ENCODE measurements around the gene FARP1.
"Not testable (repeated sequence)": the region's sequence is repeated elsewhere in the genome, so short reads cannot be mapped to it uniquely, and the experiment has no call there.

The FARP1 gene

GRCh38 chr13:98369520-98369919, 226.6 kb downstream of the FARP1 start:
- DNase-seq = not testable (repeated sequence)

DNA sequence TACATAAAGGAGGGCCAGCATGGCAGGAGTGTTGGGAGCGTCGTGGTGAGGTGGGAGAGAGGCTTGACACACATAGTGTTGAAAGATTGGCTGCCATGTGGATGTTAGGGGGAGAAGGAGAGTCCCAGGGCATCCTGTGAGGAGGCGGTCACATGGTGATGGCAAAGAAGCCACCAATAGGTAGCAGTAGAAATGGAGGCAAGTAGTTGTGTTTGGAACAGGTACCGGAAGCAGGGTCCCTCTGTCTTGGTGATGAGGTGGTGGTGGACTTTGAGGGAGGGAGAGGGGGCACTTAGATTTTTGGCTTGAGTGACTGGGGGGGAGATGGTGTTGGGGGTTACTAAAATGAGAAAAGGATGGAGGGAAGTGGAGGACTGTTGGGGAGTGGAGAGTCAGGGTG, 227.4 kb downstream of the FARP1 start:
- DNase-seq = no peak

DNA sequence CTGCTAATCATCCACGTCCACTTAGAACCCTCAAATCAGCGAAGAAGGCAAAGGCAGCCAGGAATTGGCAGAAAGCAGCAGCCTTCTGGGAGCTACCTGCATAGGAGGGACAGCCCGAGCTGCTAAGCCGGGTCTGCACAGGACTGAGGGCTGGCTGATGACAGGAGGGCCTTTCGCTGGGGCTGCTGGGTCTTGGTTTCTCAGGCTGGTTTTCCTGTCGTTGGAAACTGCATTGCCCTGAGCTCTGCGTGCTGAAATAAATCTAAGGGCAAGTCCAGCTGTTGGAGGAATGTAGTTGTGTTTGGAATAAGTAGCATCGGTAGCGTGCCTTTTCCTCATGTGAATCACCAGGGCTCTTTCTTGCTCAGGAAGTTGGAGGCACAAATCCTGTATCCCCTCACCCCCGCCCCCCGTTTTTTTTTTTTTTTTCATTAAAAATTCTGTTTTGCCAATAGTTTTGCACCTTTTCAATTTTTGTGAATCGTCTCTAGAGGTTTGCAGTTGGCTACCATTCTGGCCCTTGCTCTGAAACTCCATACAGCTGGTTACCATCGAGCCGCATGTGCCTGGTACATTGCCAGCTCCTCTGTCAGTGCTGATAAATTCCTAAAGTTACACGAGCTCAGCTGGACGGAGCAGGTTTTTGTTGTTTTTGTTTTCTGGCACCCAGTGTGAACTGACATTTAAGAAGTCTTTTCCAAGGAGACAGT, 228.1 kb downstream of the FARP1 start:
- DNase-seq = no peak

GRCh38 chr13:98371516-98372023, 228.7 kb downstream of the FARP1 start:
- no peak for DNase-seq

DNA sequence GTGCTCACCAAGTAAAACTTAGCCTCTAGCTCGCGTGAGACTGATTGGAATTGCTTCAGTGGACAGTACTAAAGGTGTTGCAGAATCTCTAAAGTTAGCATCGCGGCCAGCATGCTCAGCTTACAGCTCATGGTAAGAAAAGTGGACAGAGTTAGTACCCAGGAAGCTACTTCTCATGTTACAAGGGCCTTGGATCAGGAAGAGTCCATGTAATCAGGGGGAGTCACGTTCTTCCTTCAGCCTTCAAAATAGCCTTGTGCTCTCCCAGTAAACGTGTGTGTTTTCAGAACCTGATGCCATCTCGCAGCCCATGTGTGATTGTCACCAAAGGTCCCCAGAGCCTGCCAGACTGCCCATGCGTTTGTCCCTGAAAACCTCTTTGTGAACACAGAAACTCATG, 230.0 kb downstream of the FARP1 start:
- DNase-seq = no peak

DNA sequence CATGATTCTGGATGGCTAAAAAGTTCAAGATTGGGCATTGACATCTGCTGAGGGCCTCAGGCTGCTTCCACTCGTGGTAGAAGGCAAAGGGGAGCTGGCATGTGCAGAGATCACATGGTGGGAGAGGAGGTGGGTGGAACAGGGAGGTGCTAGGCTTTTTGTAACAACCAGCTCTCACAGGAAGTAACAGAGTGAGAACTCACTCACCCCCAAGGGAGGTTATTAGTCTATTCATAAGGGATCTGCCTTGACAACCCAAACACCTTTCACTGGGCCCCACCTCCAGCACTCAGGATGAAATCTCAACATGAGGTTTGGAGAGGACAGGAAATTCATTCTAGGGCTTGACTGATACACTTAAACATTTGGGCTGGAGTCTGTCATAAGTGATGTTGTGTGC, 231.9 kb downstream of the FARP1 start:
- DNase-seq = no peak

DNA sequence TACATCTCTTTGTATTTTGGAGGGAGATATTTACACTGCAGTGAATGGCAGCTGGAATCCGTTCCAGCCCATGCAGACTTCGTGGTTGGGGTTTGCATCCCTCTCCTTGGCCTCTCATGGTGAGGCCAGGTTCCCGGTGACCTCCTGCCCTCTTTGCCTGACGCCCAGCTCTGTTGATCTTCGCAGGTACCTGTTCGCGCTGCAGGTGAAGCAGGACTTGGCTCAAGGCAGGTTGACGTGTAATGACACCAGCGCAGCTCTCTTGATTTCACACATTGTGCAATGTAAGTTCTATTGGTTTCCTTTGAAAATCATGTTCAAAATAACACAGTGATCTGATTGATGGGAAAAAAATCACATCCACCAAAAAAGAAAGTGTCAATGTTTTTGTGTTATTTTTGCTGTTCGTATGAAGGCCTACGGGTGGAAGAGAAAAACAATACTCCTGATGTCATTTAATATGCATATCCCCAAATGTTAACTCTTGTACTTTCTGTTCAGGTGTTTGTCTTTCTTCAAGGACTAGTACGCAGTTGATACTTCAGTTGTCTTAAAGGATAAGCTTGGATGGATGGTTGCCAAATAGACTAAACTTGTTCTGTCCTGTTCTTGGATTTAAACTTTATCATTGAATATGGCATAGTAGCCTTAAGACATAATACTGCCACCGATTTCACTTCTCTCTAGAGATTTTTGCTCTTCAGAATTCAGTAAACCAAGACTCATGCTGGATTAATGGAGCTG, 234.9 kb downstream of the FARP1 start:
- no peak for DNase-seq

DNA sequence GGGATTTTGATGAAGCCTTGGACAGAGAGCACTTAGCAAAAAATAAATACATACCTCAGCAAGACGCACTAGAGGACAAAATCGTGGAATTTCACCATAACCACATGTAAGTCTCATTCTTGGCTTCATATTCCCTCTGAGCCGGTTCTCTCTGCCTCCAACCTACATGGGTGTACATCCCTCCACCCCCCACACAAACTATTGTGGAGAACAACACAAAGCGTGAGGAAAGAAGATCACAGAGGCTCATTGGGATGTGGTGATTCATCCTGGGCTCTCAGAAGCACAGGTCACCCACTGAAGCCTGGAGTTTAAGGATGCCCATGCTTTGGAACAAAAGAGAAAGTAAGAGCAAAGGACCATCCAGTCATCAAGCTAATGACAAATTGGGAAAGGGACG, 241.8 kb downstream of the FARP1 start:
- DNase-seq = no peak

GRCh38 chr13:98385606-98386005, 242.7 kb downstream of the FARP1 start:
- DNase-seq = no peak

DNA sequence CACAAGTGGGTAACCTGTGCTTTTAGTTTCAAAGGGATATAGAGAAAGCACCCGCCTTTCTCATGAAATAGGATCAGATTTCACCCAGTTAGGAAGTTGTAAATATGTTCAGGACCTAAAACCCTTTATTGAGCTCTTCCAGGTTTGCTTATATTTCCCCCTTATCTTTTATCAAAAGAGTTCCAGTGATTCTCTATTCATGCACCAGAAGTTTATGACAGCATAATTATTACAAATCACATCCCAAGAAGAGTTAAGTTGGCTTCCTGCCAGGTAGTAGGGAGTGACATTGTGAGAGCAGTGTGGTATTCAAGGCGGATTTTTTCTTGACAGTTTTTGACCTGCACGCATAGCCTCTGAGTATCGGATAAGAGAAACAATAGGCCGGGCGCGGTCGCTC, 243.7 kb downstream of the FARP1 start:
- DNase-seq = no peak

GRCh38 chr13:98389319-98389718, 246.4 kb downstream of the FARP1 start:
- DNase-seq = no peak

DNA sequence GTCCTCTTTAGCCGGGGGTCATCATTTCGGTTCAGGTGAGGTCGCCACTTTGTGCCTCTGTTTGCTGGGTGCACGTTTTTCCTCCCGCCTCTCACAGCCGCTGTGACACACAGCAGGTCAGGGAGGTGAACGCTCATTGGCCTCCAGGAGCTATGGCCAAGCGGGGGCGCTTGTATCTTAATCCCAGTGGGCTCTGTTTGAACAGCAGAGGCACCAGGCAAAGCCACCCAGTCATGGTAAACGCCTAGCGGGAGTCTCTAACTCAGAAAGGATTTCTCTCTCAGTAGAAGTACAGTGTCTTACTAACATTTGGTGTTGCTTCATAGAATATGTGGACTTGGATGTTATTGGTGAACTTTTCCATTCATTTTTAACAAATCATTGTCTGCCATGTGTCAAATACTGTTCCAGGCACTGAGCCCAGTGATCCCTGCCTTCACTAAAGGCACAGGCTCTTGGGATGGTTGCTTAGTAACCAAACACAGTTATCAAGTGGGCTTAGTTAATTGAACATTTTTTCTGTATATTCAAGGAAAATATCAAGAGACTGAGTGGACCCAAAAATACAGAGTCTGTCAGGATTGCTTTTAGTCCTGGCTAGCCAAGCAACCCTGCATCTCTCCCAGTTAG, 247.3 kb downstream of the FARP1 start:
- no peak for DNase-seq

GRCh38 chr13:98393873-98394272, 251.0 kb downstream of the FARP1 start:
- DNase-seq = no peak

- DNase-seq = no peak
Measured at GRCh38 chr13:98394820-98395510, 252.1 kb downstream of the FARP1 start.

DNA sequence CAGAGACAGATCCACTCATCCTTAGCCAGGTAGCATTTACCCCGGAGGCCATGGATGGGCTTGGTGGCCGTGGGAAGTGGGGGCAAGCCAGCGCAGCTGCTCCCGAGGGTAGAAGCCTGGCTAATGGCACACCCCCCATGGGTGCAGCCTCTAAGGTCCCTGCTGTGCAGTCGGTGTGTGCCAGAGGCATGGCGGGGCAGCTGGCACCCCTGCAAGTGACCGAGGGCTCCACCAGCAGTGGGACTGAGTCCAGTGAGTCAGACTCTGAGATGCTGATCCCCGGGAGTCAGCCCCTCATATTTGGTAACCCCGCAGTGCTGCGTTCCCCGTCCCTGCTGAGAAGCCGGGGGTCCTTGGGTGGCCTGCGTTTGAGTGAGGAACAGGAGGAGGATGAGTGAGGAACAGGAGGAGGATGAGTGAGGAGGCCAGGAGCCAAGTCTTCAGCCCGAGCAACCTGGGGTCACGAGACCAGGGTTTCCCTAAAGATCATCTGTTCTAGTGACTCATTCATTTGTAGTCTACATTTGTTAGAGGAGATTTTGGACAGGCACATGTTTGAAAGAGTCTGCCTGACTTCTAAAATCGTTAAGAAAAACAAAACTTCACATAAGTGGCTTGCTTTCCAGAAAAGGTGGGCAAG, 253.3 kb downstream of the FARP1 start:
- DNase-seq = no peak

DNA sequence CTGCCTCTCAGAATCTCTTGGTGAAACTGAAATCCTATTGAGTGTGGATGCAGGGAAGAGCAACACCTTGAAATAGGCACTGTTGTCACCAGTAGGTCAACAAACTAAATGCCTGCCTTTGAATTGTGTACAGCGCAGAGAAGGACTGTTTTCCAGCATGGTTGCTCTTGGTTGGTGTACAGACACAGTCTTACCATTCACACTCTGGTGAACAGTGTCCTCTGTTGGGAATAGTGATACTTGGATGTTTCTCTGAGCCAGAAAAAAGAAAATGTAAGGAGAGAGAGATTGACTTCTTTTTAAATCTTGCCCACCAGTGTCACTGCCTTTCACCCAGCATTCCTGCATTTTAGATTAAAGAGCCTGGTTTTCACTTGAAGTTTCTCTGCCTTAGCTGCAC, 254.3 kb downstream of the FARP1 start:
- no peak for DNase-seq

- no peak for DNase-seq
Measured at GRCh38 chr13:98397861-98398260, 255.0 kb downstream of the FARP1 start.

- DNase-seq = no peak
Measured at GRCh38 chr13:98398581-98398980, 255.7 kb downstream of the FARP1 start.

- no peak for DNase-seq
Measured at GRCh38 chr13:98399756-98400155, 256.9 kb downstream of the FARP1 start.

- DNase-seq = no peak
Measured at GRCh38 chr13:98401934-98402333, 259.0 kb downstream of the FARP1 start.

- no peak for DNase-seq
Measured at GRCh38 chr13:98403076-98403475, 260.2 kb downstream of the FARP1 start.

DNA sequence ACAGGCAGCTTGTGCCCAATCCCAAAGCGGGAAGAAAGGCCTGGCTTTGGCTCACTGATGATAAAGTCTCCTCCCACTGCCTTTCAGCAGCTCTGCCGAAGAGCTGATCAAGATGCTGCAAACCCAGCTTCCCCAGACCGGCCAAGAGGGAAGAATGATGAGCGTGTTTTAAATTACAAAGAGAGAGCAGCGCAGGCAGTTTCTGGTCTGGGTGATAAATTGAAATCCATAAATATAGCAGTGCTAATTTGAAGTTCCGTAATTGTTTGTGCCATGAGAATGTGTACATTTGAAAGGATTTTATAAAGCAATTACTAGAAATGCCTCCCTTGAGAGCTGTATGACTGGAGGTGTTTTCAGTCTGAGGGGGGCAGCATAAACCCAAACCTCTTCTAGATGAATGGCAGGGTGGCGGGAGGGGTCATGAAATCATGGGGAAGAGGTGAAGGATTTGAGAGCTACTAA, 262.2 kb downstream of the FARP1 start:
- no peak for DNase-seq

Data from NCI-H1694 (cell line).